HG03521 (cell line): ENCODE measurements around the gene IFNG.

Source experiments
- ATAC-seq: cut with Tn5 transposase; IDR thresholded peaks from one replicate; pipeline ENCODE4 v1.9.1; 2021; ENCODE audit warnings: mild to moderate bottlenecking, moderate library complexity; ENCODE audit not compliant: unreplicated experiment

Gene IFNG

GRCh38 chr12:68169213-68169889 is 9.8 kb upstream of the IFNG start:
- ATAC-seq = no peak

- no peak for ATAC-seq
Measured at GRCh38 chr12:68166317-68166831, 6.8 kb upstream of the IFNG start.

- peak; percentile 56 for ATAC-seq
Measured at GRCh38 chr12:68163560-68164081, 4.1 kb upstream of the IFNG start.

- ATAC-seq = no peak
Measured at GRCh38 chr12:68162374-68162773, 2.8 kb upstream of the IFNG start.

GRCh38 chr12:68158432-68158831 is 1.1 kb downstream of the IFNG start:
- no peak for ATAC-seq

- ATAC-seq = no peak
Measured at GRCh38 chr12:68157380-68157779, 2.2 kb downstream of the IFNG start.

GRCh38 chr12:68156636-68157035 is 2.9 kb downstream of the IFNG start:
- ATAC-seq = no peak

GRCh38 chr12:68154779-68155178 is 4.8 kb downstream of the IFNG start:
- no peak for ATAC-seq

GRCh38 chr12:68148261-68148951 is 11.1 kb downstream of the IFNG start:
- no peak for ATAC-seq

GRCh38 chr12:68140556-68140955 is 19.0 kb downstream of the IFNG start:
- no peak for ATAC-seq

- no peak for ATAC-seq
Measured at GRCh38 chr12:68139941-68140340, 19.6 kb downstream of the IFNG start.

- ATAC-seq = no peak
Measured at GRCh38 chr12:68139001-68139400, 20.5 kb downstream of the IFNG start.

- no peak for ATAC-seq
Measured at GRCh38 chr12:68138480-68138879, 21.1 kb downstream of the IFNG start.

- ATAC-seq = no peak
Measured at GRCh38 chr12:68137335-68137830, 22.2 kb downstream of the IFNG start.

GRCh38 chr12:68135520-68135919 is 24.0 kb downstream of the IFNG start:
- no peak for ATAC-seq

- ATAC-seq = no peak
Measured at GRCh38 chr12:68131867-68132414, 27.6 kb downstream of the IFNG start.

- no peak for ATAC-seq
Measured at GRCh38 chr12:68129979-68130378, 29.6 kb downstream of the IFNG start.

GRCh38 chr12:68122236-68122920 is 37.2 kb downstream of the IFNG start:
- no peak for ATAC-seq

GRCh38 chr12:68121143-68121542 is 38.4 kb downstream of the IFNG start:
- ATAC-seq = no peak

- ATAC-seq = peak; percentile 90
Measured at GRCh38 chr12:68119724-68120211, 39.8 kb downstream of the IFNG start.

- ATAC-seq = peak; percentile 64
Measured at GRCh38 chr12:68119250-68119649, 40.3 kb downstream of the IFNG start.
